NT2/D1 (cell line): ENCODE results near the gene ANKRD34A.

Source experiments
- SUZ12 ChIP-seq: IDR thresholded peaks from 2 replicates; pipeline ENCODE4 v1.6.1; 2011; ENCODE audit not compliant: insufficient read length, insufficient read depth; ENCODE audit errors: extremely low read depth
- YY1 ChIP-seq: IDR thresholded peaks from 2 replicates; pipeline ENCODE4 v1.6.1; 2011; ENCODE audit not compliant: insufficient read length, insufficient read depth
- ZNF274 ChIP-seq: IDR thresholded peaks from 2 replicates; pipeline ENCODE4 v1.6.1; 2011; ENCODE audit warnings: mild to moderate bottlenecking, low read depth, low read length

DNA sequence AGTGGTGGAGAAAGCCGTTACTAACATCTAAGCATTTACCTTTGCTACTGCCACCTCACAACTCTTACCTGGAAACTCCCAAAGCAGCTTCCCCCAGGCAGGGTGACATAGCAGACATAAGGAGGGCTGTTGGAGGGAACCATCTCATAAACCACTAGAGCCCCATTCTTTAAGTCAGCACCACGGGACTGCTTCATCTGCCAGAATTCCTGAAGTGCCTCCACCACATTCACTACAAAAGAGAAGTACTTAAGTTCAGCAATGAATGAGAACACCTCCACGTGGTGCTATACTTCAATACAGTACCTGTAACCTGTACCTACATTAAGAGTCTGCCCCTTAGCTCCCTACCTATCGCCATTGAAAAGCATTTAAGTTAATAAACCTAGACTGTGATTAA lies 16.8 kb downstream of the ANKRD34A start:
- TF ChIP-seq ZNF274 (no peak), YY1 (no peak), SUZ12 (no peak)
